GM18526 (cell line): Measurements from ENCODE around the gene GALNT5.

Experiments
- POLR2A ChIP-seq: IDR thresholded peaks from 3 replicates; pipeline ENCODE4 v1.6.1; 2011; ENCODE audit not compliant: insufficient read length; ENCODE audit errors: extremely low read depth

GALNT5 gene

DNA sequence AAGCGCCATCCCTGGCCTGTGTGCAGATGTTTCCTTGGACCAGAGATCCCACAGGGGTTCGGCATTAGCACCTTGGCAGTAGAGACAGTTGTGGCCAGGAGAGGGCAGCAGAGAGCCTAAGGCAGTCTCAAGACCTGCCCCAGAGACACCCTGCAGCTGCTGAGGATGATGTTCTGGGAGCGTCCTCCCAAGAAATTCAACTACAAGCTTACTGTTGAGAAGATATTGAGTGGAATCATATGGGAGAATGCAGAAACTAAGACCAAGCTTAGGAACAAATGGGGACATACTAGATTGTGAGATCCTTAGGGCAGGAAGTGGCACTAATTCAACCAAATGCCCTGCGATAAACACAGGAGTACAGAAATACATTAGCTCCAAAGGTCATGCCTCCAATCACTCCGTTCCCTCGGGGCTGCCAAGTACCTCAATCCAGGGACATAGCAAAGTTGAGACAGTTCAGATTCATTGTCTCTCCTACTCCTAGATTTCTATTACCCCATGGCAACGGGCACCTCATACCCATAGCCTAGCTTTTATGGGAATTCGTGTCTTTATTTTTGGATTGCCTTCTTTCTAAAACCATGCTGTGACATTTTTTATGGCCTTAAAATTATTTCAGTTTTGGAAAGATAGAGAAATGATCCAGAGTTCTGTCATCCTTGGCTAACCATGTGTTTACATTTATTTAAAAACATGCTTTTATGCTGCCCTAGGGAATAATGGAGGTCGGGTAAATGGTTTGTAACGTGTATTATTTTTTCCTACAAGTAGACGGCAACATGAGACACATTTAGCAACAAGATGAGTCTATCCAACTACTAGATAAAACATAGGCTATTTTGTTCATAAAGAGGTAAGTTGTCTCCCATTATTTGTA is 70.4 kb downstream of the GALNT5 start:
- TF ChIP-seq POLR2A, result no peak

DNA sequence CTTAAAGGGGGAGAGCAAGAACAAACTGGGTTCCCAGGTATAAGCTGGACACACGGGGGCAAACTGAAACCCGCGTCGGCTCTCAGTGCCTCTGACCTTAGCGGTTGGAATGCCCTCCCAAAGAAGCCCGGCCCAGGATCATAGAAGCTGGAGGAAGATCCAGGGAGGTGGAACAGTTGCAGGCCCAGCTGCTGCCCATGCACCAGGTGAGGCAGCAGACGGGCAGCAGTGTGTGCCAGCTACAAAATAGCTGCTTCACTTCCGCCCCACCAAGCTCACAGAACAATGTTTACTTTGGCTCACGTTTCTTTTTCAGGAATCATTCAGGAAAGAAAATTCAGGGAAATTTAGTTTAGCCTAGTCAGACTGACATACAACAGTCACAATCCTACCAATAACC is 72.0 kb downstream of the GALNT5 start:
- no peak for TF ChIP-seq POLR2A

DNA sequence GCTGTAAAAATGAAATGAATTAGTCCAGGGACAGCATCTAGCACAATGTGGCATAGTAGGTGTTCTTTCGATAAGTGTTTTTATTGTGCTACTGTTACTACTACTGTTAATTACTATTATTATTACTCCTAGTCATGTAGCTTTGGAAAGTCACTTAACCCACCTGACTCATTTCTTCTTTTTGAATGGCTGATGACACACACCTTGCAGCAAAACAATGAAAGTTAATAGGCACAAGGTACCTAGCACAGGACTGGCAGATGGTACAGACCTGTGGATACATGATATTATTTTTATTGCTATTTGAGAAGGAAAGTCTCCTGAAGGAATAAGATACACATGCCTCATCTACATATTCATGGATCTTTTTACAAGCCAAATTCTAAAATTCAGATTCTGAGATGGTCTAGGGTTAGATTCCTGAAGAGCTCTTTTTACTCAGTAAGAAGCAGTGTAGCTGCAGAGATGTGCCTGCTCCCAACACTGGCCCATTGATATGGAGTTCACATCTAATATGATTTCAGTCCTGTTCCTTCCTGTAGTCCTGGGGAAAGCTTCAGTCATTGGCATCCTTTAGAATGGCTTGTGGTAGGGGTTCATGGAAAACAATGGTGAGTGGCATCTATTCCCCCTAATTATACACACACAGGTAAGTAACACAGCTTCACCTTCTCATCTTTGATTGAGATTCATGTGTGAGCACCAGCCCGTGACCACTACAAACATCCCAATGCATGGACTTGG is 76.0 kb downstream of the GALNT5 start:
- TF ChIP-seq POLR2A, result no peak

DNA sequence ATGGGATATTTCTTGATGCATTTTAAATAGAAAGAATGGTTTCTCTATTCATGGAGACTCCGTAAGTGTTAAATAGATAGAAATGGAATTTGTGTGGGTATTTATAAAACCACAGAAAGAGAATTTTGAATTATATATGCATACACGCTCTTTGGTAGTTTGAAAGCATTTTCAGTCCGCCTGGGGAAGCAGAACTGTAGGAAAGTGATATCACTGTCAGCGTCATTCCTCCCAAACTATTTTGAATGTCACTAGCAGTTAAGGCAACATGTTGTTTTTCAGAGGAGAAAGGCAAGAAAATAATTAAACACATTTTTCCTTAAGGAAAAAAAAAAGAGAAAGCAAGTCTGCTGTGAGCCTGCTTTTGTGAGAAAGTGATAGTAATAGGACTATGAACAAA is 76.8 kb downstream of the GALNT5 start:
- no peak for TF ChIP-seq POLR2A

DNA sequence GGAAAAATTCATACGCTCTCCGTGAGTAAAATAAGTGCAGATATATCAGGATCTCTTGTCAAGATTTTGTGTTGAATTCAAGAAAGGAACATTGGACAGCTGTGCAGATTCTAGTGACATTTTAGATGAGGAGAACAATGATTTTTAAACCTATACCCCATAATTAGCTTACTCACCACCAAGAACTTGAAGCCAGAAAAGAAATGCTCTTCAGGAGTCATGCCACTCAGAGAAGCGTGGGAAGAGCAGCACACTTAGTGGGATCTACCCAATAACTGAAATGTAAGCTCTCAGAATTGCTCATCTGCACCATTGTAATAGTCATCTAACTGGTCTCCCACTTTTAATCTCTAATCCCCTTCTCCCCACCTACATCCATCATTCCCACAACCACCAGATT is 77.3 kb downstream of the GALNT5 start:
- no peak for TF ChIP-seq POLR2A

DNA sequence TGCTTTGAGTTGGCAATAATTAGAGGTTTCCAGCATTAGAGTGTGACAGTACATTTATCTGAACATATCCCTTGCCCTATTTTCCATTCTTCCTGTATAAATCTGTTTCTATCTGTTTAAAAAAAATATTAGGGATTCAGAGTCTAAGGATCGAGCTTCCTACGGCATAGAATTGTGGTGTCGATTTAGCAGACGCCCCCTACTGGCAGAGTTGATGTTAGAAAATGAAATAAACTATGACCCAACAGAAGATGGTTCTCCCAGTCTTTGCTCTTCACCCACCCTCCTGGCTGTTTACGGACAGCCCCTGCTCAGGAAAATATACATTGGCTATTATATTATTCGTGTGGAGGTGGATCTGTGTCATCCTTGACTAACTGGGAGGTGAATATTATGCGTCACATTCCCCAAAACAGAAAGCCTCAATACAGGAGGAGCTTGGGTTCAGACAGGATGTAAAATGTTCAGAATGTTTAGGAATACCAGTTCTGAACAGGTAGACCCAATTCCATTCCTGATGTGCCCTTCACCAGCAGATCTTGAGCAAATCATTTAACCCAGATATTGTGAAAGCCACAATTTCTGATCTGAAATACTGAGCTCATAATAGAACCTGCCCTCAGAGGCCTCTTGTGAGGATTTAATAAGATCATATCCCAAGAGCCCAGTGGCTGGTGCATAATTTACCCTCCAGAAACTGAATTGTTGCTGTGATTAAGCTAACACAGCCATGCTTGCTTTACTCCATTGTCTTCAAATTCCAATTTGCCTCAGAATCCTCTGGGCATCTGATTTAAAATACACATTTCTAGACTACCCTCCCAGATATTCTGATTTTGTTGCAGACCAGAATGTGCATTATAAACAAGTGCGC is 78.9 kb downstream of the GALNT5 start:
- TF ChIP-seq POLR2A, result no peak

DNA sequence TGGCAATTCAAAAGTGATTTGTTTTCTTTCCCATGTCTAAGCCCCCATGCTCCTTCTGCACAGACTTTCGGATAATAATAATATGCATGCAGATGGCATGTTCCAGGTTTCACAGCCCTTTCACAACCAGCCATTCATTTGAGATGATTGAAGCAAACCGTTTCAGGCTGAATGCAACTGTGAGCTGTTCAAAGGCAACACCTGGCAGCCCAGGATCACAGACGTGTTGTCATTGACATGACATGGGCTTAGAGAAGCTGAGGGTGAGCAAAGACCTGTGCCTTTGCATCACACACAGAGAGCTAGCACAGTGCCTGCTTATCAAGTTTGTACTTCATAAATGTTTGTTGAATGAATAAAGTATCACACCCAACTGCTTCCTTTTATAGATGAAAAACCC is 80.5 kb downstream of the GALNT5 start:
- no peak for TF ChIP-seq POLR2A

DNA sequence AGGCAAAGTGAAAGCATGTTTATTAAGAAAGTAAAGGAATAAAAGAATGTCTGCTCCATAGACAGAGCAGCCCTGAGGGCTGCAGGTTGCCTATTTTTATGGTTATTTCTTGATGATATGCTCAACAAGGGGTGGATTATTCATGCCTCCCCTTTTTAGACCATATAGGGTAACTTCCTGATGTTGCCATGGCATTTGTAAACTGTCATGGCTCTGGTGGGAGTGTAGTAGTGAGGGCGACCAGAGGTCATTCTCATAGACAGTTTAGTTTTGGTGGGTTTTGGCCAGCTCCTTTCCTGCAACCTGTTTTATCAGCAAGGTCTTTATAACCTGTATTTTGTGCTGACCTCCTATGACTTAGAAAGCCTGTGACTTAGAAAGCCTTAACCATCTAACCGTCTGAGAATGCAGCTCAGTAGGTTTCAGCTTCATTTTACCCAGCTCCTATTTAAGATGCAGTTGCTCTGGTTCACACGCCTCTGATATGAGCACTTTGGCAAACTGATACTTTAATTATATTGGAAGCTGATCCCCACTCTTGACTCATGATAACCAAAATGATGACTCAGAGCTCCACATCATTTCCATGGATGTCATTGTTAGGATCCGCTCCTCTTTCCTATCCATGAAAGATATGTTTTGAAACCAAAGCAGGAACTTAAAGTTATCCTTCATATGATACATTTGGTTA is 82.6 kb downstream of the GALNT5 start:
- TF ChIP-seq POLR2A, result no peak

DNA sequence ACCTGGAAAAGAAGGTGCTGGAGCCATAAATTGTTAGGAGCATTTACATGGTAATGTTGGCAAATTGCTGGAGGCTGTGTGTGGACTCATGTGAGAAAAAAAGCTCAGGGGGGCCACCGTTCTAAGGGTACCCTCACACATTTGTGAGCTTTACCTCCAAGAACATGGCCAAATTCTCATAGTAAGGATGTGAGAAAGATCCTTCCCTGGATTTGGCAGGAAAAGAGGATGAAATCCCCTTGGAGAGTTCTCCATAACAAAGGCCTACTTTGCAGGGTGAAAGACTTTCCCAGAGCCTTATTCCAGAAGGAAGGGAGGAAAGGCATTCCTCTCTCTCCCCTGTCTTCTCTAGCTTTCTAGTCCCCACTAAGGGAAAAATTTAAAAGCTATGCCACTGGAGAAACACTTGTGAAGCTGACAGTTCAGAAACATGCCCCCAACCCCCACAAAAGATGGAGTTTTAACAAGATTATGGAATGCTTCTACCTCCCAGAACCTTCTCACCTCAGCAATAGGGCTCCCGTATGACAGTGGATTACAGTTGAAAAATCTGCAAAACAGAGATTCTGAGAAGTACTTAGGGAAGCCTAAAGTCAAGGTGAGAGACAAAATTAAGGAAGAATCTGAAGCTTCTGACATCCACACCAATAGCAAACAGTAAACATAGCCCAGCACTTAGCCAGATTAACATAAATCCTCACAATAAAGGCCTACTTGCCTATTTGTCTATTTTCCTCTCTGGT is 88.3 kb downstream of the GALNT5 start:
- TF ChIP-seq POLR2A, result no peak

DNA sequence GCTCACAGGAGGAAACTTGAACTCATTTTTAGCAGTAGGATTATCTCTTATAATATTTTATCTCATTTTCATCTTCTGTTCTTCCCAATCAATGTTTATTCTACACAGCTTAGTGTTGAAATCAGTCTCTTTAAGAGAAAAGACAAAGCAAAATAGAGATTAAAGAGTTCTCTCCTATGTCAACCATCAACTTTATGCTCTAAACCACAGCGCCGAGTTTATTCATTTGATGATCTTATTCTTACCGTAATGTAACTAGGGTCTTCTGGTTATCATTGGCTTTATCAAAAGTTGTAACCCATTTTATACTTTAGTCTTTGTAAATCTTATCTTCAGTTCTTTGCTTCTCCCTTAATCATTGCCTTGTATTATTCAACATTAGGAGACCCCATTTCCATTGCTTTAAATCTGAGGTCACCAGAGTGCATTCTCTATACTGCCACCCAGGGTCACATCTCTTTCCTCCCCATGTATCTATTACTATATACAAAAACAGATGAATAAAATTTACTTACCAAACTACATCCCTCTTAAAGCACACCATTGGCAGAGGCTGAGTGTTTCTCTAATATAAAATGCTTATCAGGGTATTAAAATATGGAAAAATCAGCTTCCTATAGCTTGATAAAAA is 90.9 kb downstream of the GALNT5 start:
- no peak for TF ChIP-seq POLR2A

DNA sequence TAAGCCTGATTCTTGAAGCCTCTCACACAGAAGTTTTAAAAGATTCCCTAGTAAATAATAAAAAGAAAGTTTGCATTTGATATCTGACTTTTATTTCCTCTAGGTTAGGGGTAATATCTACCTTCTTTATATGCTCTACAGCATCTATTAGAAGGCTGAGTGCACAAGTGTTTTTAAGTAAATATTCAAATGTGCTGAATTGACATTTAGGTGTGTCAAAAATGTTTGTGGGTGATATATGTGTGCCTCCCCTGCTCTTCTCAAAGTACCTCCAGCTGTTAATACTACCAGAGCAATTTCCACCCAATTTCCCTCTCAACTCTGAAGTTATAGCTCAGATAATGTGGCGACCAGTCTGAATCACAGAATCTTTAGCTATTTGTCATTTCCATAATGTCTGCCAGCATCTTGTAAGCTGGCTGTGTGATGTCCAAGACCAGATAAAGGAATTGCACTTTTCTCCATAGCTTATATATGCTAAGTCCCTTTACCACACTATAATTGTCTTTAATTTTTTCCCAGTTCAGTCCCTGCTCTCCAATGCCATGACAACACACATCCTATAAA is 92.5 kb downstream of the GALNT5 start:
- TF ChIP-seq POLR2A, result no peak

DNA sequence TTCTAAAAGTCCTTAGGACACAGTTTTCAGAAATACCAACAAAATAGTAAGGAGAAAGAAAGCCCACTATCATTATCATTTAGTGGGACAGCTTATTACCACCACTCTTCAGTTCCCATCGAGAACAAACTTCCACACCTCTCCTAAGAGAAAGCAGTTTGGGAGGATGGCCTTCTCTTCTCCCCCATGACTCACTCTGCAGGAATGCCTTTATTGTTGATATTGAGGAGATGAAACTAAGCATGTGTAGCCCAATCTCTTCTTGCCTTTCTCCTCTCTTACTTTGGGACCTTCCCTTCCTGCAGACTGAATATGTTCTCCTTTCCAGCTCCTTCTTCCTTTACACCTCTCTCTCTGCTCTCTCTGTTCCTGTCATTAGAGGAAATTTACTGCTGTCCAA is 98.1 kb downstream of the GALNT5 start:
- TF ChIP-seq POLR2A, result no peak

DNA sequence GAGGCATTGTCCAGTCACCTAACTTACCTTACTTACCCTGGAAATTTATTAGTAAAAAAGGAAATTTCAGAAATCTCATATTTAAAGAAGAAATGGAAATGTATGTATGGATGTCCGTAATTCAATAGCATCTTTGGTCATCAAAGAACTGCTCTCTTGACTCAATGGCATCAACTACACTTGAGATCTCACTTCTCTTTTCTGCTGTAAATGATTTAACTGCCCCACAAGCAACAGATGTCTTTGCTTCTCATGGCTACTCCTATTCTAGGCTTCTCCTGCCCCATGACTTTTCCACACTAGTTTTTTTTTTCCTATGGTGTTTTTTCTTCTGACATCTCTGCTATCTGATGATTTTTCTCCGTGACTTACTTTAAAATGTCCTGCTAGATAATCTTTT is 102.1 kb downstream of the GALNT5 start:
- no peak for TF ChIP-seq POLR2A
